Adrenal gland (tissue), 5 donors: ENCODE results near the gene CACNA1C.

Experiments
- POLR2A ChIP-seq, 2 donors: fragments of 450-650 bp; IDR thresholded peaks; one replicate each; pipeline ENCODE4 v1.6.1; 2017; ENCODE audit warnings: antibody characterized with exemption in 2 of 2, mild to moderate bottlenecking in 2 of 2, moderate library complexity in 1 of 2
- TF ChIP-seq, protein P1 (sequence below), 6 experiments: fragments of 450-650 bp in 4 of 6; fragments of 200-600 bp in 2 of 6; sonication (generic) in 1 of 6; IDR thresholded peaks; 1 replicate in 5 of 6; 2 replicates in 1 of 6; pipeline versions ENCODE4 v1.5.1 to v1.8.0; 2016 to 2021; ENCODE audit warnings: antibody characterized with exemption in 6 of 6, mild to moderate bottlenecking in 2 of 6, moderate library complexity in 1 of 6
- donor health status: DM: no; HTN: no; CAD: no.

DNA sequence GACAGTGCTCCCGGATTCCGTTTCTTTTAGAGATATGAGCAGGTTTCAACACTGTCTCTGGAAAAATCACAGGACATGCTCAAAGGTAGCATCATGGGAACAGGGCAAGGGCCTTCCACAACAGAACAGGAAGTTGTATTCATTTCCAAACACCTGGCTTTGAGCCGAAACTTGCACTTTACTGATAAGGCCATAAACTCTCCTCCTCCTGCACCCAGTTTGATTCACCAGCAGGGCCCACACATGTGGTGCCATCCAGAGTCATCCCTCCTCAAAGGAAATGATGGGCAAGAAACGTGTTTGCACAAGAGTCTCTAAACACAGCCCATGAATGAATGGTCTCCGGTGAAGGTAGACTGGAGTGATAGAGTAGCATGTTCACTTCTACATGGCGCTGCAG lies 473.6 kb downstream of the CACNA1C start:
- TF ChIP-seq, protein P1, sequence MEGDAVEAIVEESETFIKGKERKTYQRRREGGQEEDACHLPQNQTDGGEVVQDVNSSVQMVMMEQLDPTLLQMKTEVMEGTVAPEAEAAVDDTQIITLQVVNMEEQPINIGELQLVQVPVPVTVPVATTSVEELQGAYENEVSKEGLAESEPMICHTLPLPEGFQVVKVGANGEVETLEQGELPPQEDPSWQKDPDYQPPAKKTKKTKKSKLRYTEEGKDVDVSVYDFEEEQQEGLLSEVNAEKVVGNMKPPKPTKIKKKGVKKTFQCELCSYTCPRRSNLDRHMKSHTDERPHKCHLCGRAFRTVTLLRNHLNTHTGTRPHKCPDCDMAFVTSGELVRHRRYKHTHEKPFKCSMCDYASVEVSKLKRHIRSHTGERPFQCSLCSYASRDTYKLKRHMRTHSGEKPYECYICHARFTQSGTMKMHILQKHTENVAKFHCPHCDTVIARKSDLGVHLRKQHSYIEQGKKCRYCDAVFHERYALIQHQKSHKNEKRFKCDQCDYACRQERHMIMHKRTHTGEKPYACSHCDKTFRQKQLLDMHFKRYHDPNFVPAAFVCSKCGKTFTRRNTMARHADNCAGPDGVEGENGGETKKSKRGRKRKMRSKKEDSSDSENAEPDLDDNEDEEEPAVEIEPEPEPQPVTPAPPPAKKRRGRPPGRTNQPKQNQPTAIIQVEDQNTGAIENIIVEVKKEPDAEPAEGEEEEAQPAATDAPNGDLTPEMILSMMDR (IDR thresholded peaks at IDR 0.05) = no peak
- TF ChIP-seq POLR2A (IDR thresholded peaks at IDR 0.05) = no peak
